SH-SY5Y (cell line): ENCODE measurements around the gene PTGER3.

ENCODE experiments used
- GATA2 ChIP-seq: IDR thresholded peaks from 2 replicates; pipeline ENCODE4 v1.6.1; 2011; ENCODE audit warnings: mild to moderate bottlenecking, low read depth, low read length
- GATA3 ChIP-seq: IDR thresholded peaks from 2 replicates; pipeline ENCODE4 v1.6.1; 2011; ENCODE audit warnings: low read depth, mild to moderate bottlenecking, low read length, moderate library complexity

- TF ChIP-seq GATA2 (no peak), GATA3 (no peak)
Measured at GRCh38 chr1:71083271-71083670, 35.7 kb upstream of the PTGER3 start.
